HG03066 (cell line): ENCODE measurements around the gene PACRG.

Experiments
- ATAC-seq: cut with Tn5 transposase; IDR thresholded peaks from one replicate; pipeline ENCODE4 v1.9.1; 2021; ENCODE audit warnings: low read depth; ENCODE audit not compliant: unreplicated experiment

The PACRG gene

DNA sequence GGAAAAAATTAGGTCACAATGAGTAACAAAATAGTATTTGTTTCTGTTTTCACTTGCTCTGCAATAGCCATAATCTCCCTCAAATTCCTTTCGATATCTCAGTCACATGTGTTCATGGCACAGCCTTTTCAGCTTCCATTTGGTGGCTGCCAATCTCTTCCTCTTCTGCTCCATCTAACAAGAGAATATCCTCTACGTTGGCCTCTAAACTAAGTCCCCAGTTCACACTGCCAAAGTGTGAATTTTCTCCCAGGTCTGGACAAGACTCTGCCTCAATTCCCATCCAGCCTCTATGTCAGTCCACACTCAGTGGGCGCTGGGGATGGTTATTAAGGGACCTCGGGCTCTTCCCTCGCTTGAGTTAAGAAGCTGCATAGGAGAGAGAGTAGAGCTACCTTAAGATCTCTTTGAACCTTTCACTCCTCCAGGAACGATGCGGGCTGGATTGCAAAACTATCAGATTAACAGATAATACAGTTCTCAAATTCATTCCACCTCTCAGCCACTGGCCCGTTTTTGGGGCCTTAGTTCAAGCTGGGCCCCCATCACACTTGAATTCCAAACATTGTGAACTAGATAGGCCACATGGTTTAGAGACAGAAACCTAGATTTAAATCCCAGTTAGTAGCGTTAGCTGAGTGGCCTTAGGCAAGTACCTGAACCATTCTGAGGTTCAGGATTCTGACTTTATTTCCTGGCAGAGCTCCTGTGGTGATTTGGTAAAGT is 436.6 kb downstream of the PACRG start:
- no peak for ATAC-seq

GRCh38 chr6:163165155-163165910 is 437.6 kb downstream of the PACRG start:
- no peak for ATAC-seq

DNA sequence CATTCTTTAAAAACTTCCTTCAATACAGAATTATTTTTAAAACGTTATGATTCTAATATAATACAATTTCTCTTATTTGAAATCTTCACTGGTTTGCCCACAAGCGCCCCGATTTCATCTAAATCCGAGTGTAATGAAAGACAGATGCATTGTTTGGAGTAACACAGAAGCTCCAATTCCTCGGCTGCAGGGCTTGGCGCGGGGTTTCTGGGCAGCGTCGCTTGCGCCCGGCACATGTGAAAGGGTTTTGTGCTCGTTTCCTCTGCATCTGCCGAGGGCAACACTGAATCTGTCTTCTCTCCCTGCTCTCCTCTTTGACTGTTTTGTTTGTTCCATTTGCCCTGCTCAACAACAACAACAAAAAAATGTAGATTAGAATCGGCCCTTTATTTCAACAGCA is 438.1 kb downstream of the PACRG start:
- no peak for ATAC-seq

GRCh38 chr6:163166507-163166906 is 438.7 kb downstream of the PACRG start:
- no peak for ATAC-seq

GRCh38 chr6:163169521-163169920 is 441.7 kb downstream of the PACRG start:
- ATAC-seq, result no peak

DNA sequence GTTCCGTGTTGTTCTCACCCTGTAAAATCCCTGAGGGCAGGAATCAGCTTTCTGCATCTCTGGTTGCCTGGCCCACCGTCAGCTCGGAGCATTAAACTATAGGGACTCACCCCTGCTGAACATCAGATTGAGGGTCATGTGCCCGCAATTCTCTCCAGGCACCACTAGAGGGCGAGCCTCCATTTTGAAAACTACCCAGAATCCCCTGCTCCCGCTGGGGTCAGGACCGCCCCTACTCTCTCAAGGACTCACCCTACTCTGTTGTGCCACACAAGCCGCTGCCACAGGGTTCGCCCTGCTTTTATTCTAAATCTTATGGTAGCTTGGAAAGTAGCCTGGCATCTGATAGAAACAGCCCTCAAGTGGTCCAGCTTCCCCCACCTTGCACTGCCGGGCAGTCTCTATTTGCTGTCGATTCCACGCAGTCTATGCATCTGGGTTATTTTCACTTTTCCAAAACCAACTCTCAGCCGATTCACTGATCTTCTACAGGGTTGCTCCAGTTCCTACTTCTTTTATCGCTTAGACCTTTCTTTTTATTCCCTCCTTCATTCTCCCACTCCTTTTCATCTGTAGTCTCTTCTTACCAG is 442.6 kb downstream of the PACRG start:
- no peak for ATAC-seq

DNA sequence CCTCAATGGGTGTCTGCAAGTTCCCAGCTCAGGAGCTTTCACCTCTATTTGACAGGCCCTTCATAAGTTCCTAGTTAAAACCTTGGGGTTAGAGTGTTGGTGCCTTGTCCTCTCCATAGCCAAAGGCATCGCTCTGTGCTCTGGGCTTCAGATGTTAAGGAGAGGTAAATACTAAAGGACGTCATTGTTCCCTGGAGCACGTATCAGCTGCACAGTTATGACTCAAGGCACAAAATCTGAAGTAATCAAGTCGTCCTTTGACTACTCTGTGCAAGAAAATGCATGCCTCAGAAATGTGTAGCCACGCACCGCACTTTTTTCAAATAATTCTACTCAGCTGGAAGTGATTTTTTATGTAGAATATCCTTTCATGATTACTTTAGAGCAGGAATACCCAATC is 446.0 kb downstream of the PACRG start:
- no peak for ATAC-seq

DNA sequence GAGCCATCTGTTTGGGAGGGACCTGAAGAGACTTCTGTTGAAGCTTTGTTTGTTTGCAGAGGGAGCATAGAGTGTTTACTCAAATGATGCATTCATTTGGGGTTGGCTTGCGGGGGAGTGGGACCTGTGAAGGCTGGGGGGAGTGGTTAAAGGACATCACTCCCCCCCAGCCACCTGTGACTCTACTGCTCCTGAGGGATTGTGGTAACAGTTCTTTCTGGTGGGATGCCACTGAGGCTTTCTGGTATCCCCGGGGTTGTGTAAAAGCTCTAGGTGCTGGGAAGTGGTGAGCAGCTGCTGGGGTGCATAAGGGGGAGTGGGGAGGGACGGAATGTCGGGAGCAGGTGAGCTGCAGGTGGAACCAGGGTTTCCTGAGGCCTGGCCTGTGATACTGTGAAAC is 447.5 kb downstream of the PACRG start:
- ATAC-seq, result no peak

DNA sequence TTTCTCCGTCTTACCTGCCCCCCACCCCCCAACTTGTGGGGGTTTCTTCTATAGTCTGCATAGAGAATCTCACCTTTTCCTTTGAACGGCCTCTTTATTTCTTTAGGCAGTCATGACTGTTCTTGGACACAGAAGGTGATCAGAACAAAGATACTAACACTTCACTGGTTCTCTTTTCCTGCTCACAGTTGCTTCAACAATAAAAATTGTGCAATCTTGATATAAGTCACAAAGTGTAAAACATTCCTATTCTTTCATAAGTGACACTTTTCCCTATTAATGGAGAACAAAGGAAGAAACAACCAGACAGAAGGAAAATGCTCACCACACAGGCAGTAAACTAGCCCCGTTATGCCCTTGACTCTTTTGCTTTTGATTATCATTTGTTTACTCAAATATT is 448.3 kb downstream of the PACRG start:
- no peak for ATAC-seq

GRCh38 chr6:163177007-163177406 is 449.2 kb downstream of the PACRG start:
- no peak for ATAC-seq

DNA sequence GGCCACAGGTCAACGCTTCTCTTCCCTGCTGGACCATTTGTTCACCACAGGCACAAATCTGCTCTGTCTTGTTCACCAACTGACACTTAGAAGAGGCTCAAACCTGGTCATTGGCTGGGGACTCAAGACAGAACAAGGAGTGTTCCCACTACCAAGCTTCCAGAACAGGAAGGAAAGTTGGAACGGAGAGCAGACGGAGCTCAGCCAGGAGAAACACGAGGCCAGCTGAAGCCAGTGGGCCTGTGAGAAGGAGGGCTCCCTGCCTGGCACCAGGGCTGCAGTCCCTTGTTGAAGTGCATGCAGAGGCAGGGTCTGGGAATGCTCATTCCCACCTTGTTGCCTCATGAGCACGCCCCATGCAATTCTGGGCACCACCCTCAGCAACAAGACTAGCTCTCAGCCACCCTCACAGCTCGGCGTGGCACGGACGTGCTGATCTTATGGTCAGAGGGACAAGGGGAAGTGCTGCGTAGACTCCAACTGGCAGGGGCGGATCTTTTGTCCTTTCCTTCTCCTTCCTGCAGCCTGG is 450.2 kb downstream of the PACRG start:
- ATAC-seq, result no peak

DNA sequence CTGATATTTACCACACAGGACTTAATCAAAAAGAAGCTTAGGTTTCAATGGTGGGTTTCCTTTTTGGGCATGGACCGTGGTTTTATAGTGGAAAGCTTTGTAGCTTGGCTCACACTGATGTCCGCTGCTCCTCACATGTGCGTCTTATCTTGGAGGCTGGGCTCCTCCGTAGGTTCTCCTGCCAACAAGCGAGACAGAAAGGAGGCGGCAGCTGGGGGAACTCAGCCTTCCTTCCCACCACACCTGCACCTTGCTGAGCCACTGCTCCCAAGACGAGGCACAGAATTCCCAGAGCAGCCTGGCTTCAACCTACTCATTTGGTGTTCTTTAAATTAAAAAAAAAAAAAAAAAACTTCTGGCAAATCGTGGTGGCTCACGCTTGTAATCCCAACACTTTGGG is 451.3 kb downstream of the PACRG start:
- ATAC-seq, result no peak

GRCh38 chr6:163179721-163180120 is 451.9 kb downstream of the PACRG start:
- ATAC-seq, result no peak

GRCh38 chr6:163180874-163181541 is 453.2 kb downstream of the PACRG start:
- no peak for ATAC-seq

- no peak for ATAC-seq
Measured at GRCh38 chr6:163181666-163182180, 453.9 kb downstream of the PACRG start.

DNA sequence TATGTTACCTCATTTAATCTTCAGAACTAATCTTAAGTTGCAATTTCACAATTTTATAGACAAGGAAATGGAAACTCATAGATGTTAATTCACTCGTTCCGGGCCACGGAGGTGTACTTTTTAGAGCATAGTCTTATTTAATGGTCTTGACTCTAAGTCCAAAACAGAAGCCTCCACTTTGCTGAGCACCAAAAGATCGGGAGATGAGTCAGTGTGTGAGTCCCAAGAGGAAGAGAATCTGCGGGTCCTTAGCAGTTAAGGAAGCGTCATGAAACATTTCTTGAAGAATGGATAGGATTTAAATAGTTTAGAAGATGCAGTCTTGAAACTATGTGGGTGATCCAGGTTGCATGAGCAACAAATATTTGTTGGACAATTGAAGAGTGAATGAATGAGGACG is 454.9 kb downstream of the PACRG start:
- ATAC-seq, result no peak

DNA sequence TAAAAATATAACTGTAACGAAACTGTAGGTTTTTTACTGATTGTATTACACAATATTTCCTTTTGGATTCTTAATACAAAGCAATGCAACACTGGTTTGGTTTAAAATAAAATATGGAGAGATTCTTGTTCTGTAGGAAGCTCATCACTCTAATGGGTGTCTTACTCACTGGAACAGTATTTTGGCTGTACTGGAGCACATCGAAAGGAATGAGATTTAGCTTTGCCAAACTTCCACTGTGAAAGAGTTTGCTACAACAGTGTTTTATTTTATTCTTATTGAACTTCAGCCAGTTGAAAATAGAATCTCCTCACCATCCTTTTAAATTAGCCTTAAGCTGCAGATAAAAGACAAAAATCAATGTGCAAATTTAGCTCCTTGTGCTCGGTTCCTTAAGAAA is 456.0 kb downstream of the PACRG start:
- ATAC-seq, result no peak

- no peak for ATAC-seq
Measured at GRCh38 chr6:163185744-163186143, 458.0 kb downstream of the PACRG start.

DNA sequence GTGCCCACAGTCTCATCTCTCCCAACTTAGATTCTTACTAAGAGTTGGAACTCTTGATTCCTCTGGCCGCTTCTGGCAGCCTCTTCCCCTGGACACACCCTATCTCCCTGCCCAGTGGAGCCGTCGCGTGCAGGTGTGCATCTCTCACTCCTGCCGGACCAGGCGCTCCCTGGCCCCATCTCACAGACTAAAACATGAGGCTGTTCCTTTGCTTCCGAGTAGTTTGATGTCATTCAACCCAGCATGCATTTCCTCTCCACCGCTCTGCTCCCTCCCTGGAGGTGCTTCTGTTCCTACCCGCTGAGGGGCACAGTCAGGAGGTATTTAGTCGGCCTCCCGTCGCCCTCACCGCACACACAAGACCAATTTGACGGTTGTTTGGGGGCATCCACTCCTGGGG is 458.8 kb downstream of the PACRG start:
- ATAC-seq, result no peak

DNA sequence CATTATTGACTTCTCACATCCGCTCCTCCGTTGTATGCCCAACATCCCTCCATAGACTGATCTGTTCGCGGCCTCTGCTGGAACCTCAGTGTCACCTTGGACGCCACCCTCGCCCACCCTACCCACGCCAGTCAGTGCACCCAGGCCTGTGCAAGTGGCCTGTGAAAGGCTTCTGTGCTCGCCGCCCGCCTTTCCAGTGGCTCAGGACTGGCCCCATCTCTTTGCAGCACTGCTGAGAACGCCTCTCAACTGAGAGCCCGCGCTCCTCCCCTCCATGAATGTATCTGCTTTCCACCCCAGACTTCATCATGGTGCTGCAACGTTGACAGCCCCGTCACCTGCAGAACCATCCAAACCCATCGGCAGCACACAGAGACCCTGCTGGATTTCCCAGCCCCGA is 459.4 kb downstream of the PACRG start:
- no peak for ATAC-seq

DNA sequence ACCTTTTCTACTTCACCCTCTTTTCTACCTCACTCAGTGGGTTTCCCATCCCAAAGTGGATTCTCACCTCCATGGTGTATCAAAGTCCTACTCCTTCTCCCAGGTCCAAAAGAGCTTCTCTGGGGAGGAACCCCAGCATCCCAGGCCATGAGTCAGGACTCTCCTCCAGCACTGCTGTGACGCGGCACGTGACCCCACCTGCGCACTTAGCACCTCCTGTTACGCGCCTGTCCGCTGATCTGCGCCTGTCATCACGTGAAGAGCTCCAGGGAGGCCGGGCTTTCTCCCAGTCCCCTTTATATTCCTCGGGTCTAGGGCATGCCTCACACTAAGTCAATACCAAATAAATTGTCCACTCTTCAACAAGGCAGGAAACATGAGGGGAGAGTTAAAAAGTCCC is 459.8 kb downstream of the PACRG start:
- ATAC-seq, result no peak
